Measurements from ENCODE around the gene TMTC4.
A peak's percentile ranks its signal among the peaks of the same experiment; 100 is the strongest.

TMTC4 gene

GRCh38 chr13:100657881-100658315, 16.7 kb downstream of the TMTC4 start:
- DNase-seq (ENCODE audit: insufficient read length, low spot score) (no peak), FAIRE-seq (no peak)
- no peak for TF ChIP-seq POLR2A (IDR thresholded peaks at IDR 0.05; ENCODE audit: low read depth, low read length)

GRCh38 chr13:100652510-100652909, 22.1 kb downstream of the TMTC4 start:
- DNase-seq (ENCODE audit: insufficient read length, low spot score): no peak
- FAIRE-seq: no peak
- no peak for TF ChIP-seq POLR2A (IDR thresholded peaks at IDR 0.05; ENCODE audit: low read depth, low read length)

GRCh38 chr13:100650326-100650725, 24.3 kb downstream of the TMTC4 start:
- DNase-seq (ENCODE audit: insufficient read length, low spot score) (no peak), FAIRE-seq (no peak)
- no peak for TF ChIP-seq POLR2A (IDR thresholded peaks at IDR 0.05; ENCODE audit: low read depth, low read length)

GRCh38 chr13:100648354-100648753, 26.2 kb downstream of the TMTC4 start:
- DNase-seq (ENCODE audit: insufficient read length, low spot score): no peak

GRCh38 chr13:100646871-100647270, 27.7 kb downstream of the TMTC4 start:
- TF ChIP-seq POLR2A (IDR thresholded peaks at IDR 0.05; ENCODE audit: low read depth, low read length): no peak
- DNase-seq (ENCODE audit: insufficient read length, low spot score): no peak
- FAIRE-seq: peak; percentile 58

More at GRCh38 chr13:100648354-100648753, 26.2 kb downstream of the TMTC4 start:
- no peak for TF ChIP-seq POLR2A (IDR thresholded peaks at IDR 0.05; ENCODE audit: low read depth, low read length)
- no peak for FAIRE-seq

DNA sequence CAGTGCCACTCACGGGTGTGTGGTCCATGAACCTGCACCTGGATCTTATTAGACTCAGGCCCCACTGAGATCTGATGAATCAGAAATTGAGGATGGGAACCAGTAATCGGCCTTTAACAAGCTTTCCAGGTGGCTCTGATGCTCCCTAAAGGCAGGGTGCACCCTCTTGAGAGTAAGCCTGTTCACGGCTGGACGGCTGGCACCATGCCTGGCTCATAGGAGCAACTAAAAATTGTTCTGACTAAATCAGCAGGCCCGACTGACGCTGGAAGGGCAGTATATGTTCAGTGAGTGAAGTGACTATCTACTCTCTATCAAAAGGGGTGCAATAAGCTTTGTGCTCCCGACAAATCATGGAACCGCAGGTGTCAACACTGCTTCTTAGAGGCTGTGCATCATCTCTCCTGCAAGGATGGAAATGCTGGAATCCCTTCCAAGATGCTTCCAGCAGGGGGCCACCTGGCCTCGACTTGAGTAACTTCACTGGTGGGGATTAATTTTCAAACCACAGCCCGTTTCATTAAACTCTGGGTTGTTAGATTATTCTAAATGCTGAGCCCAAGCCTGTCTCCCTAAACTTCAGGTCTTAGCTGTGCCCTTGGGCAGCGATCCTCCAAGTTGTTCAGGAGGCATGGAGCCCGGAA, 28.4 kb downstream of the TMTC4 start:
- peak; percentile 41 for DNase-seq (ENCODE audit: insufficient read length, low spot score)

DNA sequence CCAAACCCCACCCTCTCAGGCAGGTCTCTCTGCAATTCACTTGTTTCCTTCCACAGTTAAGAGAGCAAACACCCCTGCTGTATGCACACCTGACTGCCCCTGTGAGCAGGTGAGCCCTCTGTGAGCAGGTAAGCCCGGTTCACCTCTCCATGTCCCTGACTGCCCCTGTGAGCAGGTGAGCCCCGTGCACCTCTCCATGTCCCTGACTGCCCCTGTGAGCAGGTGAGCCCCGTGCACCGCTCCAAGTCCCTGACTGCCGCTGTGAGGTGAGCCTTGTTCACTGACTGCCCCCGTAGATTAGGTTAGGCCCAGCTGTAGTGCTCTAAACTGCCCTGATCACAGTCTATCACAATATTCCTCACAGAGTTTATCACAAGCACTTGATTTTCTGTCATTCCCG, 29.2 kb downstream of the TMTC4 start:
- no peak for DNase-seq (ENCODE audit: insufficient read length, low spot score)
- no peak for TF ChIP-seq POLR2A (IDR thresholded peaks at IDR 0.05; ENCODE audit: low read depth, low read length)
- no peak for FAIRE-seq

More for the DNA sequence above, 28.4 kb downstream of the TMTC4 start:
- FAIRE-seq: peak; percentile 86
- no peak for TF ChIP-seq POLR2A (IDR thresholded peaks at IDR 0.05; ENCODE audit: low read depth, low read length)

GRCh38 chr13:100644371-100644770, 30.2 kb downstream of the TMTC4 start:
- DNase-seq (ENCODE audit: insufficient read length, low spot score): no peak

GRCh38 chr13:100637796-100638195, 36.8 kb downstream of the TMTC4 start:
- no peak for DNase-seq (ENCODE audit: insufficient read length, low spot score)
- no peak for TF ChIP-seq POLR2A (IDR thresholded peaks at IDR 0.05; ENCODE audit: low read depth, low read length)
- peak; percentile 70 for FAIRE-seq

More at GRCh38 chr13:100644371-100644770, 30.2 kb downstream of the TMTC4 start:
- FAIRE-seq: no peak
- TF ChIP-seq POLR2A (IDR thresholded peaks at IDR 0.05; ENCODE audit: low read depth, low read length): no peak

GRCh38 chr13:100637380-100637779, 37.2 kb downstream of the TMTC4 start:
- DNase-seq (ENCODE audit: insufficient read length, low spot score): no peak
- TF ChIP-seq POLR2A (IDR thresholded peaks at IDR 0.05; ENCODE audit: low read depth, low read length): no peak
- no peak for FAIRE-seq

DNA sequence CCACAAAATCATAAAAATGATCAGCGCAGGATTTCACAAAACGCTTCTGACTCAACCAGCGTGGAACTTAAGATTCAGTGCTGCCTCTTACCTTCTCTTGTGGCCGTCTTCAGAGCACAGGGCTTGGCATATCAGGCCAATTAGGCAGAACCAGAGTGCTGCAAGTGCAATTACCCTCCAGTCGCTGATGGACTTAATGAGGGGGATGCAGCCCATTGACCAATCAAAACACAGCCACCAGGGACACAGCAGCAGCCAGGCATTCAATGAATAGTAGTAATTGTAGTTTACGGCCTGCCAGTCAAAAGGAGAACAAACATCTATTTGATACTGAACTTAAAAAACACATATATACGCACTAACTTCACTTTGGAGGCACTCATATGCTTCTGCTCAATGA, 38.2 kb downstream of the TMTC4 start:
- no peak for DNase-seq (ENCODE audit: insufficient read length, low spot score)
- FAIRE-seq: peak; percentile 30

DNA sequence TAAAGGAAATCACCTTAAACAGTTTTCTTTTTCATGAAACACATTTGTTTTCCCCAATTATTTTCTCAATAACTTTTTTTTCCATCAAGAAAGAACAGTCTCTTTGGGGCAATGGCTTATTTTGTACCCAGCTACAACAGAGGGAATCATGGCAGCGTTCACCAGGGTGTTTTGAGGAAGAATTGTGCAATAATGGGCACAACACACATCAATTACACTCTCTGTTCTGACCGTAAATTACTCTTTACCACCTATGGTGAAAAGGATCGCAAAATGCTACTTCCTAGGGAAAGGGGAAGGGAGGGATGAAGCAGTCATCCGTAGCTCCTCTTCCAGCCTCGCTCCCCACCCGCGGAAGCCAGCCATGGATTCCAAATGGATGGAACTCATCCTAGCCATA, 38.6 kb downstream of the TMTC4 start:
- no peak for DNase-seq (ENCODE audit: insufficient read length, low spot score)
- no peak for FAIRE-seq
- TF ChIP-seq POLR2A (IDR thresholded peaks at IDR 0.05; ENCODE audit: low read depth, low read length): no peak

More for the DNA sequence above, 38.2 kb downstream of the TMTC4 start:
- no peak for TF ChIP-seq POLR2A (IDR thresholded peaks at IDR 0.05; ENCODE audit: low read depth, low read length)

DNA sequence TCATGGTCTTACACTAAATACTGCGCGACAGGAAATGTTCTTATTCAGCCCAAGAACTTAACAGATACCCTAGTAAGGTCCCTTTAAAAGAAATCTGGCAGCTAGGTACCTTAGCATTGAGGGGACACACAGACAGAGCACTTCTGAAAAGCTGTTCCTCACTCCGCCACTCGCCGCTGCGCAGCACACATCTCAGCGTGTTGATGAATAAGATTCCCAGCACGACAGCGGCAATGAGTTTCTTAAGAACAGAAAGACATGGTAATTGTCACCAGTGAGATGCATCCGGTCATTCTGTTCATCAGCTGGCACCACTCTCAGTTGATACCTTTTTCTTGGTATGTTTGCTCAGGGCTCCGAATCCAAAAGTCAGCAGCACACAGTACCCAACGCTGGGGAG, 39.9 kb downstream of the TMTC4 start:
- DNase-seq (ENCODE audit: insufficient read length, low spot score) (no peak), FAIRE-seq (peak; percentile 52)
- TF ChIP-seq POLR2A (IDR thresholded peaks at IDR 0.05; ENCODE audit: low read depth, low read length): no peak

- FAIRE-seq: peak; percentile 100
These were observed 41.1 kb downstream of the TMTC4 start for GRCh38 chr13:100633461-100633860.

GRCh38 chr13:100630555-100630954, 44.0 kb downstream of the TMTC4 start:
- FAIRE-seq: peak; percentile 43
- TF ChIP-seq POLR2A (IDR thresholded peaks at IDR 0.05; ENCODE audit: low read depth, low read length): no peak
- no peak for DNase-seq (ENCODE audit: insufficient read length, low spot score)

More at GRCh38 chr13:100633461-100633860, 41.1 kb downstream of the TMTC4 start:
- DNase-seq (ENCODE audit: insufficient read length, low spot score): peak; percentile 34
- no peak for TF ChIP-seq POLR2A (IDR thresholded peaks at IDR 0.05; ENCODE audit: low read depth, low read length)

All from H54 (cell line).